AG10803 (cell line): ENCODE data around the gene FRMPD1.
A peak's percentile ranks its signal among the peaks of the same experiment; 100 is the strongest.

ENCODE experiments used
- DNase-seq: peaks from one replicate; pipeline ENCODE4 v3.0.0; 2010; ENCODE audit warnings: low read depth
- H3K4me3 ChIP-seq: 2 replicates; pipeline ENCODE4 v1.5.1; 2011; ENCODE audit warnings: mild to moderate bottlenecking, low read length, control low read depth
- TF ChIP-seq, protein P1 (sequence below): conservative IDR thresholded peaks from 2 replicates; pipeline ENCODE4 v1.5.1; 2011; ENCODE audit warnings: mild to moderate bottlenecking, low read length, control low read depth, inconsistent platforms

The FRMPD1 gene

DNA sequence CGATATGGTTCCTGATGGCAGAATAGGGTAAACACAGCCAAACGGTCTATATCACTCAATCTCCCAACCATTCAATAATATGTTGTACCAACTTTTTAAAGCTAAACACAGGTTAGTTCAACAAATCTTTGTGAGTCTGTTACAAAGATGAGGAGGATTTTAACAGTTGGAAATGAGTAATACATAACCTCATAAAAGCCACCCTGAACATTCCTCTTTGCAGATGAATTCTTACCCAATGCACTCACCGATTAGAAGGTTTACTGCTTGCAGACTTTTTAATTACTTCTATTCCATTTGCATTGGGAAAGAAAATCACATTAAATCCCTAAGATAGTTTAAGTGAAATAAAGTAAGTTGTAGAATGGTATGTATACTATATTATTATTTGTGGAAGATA, 79.5 kb downstream of the FRMPD1 start:
- TF ChIP-seq, protein P1, sequence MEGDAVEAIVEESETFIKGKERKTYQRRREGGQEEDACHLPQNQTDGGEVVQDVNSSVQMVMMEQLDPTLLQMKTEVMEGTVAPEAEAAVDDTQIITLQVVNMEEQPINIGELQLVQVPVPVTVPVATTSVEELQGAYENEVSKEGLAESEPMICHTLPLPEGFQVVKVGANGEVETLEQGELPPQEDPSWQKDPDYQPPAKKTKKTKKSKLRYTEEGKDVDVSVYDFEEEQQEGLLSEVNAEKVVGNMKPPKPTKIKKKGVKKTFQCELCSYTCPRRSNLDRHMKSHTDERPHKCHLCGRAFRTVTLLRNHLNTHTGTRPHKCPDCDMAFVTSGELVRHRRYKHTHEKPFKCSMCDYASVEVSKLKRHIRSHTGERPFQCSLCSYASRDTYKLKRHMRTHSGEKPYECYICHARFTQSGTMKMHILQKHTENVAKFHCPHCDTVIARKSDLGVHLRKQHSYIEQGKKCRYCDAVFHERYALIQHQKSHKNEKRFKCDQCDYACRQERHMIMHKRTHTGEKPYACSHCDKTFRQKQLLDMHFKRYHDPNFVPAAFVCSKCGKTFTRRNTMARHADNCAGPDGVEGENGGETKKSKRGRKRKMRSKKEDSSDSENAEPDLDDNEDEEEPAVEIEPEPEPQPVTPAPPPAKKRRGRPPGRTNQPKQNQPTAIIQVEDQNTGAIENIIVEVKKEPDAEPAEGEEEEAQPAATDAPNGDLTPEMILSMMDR: no peak
- no peak overlapping the region for H3K4me3 ChIP-seq
- peak; percentile 16 for DNase-seq

DNA sequence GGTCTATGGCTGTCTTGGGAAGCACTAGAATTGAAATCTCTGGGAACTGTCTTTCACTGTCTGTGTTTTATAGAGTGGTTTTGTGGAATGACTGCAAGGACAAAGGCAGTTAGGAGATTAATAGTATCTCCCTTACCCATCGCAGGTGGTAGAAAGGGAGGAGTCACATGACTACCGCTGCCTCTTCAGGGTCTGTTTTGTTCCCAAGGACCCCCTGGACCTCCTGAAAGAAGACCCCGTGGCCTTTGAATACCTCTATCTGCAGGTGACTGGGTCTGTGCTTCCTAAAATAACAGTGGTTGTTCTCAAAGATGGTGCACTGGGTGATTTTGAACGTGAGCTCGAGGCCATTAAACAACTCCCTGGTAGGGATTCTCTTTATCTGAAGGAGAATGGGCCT, 80.1 kb downstream of the FRMPD1 start:
- DNase-seq: no peak
- TF ChIP-seq, protein P1: no peak
- no peak overlapping the region for H3K4me3 ChIP-seq

DNA sequence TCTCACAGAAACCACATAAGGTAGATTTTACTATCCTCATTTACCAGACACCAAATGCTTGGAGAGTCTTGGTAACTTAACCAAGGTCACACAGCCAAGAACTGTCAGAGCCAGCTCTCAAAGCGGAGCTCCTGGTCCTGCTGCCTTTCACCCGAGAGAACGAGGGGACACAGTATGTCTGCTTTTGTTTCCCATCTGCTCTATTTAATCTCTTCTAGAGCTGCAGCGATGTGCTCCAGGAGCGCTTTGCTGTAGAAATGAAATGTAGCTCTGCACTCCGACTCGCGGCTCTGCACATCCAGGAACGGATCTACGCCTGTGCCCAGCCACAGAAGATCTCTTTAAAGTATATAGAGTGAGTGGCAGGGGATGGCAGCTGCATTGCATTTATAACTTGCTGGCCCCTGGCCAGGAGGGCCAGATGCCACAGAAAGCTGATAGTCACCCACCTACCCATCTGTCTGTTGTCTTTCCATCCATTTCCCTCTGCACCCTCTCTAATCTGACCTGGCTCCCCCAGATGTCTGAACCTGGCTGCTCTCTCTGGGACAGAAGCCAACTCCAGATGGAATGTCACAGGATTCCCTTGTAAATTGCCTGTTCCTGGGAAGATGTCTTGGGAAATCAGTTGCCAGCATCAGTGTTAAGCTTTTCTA, 81.5 kb downstream of the FRMPD1 start:
- DNase-seq: peak; percentile 4
- TF ChIP-seq, protein P1: no peak
- no peak overlapping the region for H3K4me3 ChIP-seq

DNA sequence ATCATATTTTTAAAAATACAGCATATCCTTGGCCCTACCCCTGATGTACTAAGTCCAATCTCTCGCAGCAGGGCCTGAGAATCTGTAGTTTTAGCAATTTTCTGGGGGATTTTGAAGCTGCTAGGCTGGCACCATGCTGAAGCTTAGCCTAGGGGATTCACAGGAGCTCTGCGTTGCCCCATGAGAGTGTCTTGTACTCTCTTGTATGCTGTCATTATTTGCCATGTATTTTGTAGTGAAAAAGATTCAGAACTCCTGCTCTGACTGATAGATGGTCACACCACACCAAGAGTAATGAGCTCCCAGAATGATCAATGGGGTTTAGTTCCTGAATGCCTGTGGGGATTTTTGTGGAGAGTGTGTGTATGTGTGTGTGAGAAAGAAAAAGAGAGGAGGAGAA, 82.2 kb downstream of the FRMPD1 start:
- TF ChIP-seq, protein P1: no peak
- H3K4me3 ChIP-seq: no peak overlapping the region
- DNase-seq: no peak

DNA sequence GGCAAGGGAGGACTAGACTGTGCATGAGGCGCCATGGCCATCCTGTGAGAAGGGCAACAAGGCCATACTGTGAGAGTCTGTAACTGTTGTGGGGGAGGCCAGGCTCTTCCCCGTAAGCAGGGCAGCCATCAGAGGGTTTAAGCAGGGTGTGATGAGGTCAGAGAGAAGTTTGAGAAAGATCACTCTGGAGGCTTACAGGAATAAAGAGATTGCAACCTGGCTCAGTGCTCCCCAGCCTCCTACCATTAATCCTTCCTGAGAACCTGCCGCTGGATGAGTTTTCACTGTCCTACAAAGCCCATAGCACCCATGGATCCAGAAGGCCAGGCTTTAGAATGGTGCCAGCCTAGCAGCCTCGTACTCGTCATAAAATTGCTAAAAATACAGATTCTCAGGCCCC, 88.5 kb downstream of the FRMPD1 start:
- TF ChIP-seq, protein P1: no peak
- H3K4me3 ChIP-seq: no peak overlapping the region
- DNase-seq: no peak

DNA sequence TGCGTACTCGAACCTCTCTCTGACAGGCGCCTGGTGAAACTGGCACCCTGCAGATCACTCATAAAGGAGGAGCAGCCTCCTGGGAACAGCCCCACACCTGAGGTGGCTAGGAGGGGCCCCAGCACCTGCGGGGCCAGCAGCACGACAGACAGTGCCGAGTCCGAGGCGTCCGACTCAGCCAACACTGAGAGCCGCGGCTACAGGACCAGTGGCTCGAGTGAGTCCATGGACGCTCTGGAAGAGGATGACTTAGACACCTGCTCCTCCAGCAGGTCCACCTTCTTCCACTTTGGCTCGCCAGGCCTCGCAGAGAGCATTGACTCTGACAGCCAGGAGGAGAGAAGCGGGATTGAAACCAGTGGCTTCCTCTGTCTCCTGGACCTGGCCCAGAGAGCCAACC, 89.4 kb downstream of the FRMPD1 start:
- H3K4me3 ChIP-seq: no peak overlapping the region
- TF ChIP-seq, protein P1: no peak
- no peak for DNase-seq

DNA sequence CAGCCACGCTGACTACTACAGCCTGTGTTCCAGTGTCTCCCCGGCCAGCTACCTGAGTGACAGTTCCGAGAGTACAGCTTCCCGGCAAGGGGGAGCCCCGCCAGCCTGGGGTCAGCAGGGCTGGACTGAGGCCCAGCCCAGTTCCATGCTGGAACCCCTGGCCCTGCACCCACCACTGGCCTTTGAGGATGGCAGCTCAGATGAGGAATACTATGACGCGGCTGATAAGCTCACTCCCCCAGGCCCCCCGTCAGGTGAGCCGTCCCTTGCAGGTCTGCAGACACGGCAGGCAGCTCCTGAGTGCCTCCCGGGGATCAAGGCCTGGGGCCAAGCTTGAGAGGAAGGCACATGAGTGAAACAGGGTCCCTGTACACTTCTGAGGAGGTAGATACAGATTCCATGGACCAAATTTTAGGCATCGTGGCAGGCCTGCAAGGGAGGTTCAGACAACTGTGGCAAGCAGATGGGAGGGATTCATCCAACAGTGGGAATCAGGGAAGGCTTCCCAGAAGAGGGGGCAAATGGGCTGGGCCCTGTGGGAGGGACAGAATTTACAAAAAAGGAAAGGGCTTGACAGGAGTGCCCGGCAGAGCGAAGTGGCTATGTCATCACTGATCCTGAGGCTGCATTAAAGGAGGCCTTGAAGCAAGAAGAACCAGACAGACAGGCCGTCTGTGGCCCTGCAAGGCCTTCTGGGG, 90.0 kb downstream of the FRMPD1 start:
- no peak overlapping the region for H3K4me3 ChIP-seq
- DNase-seq: no peak
- TF ChIP-seq, protein P1: no peak
